Large intestine (tissue), 3 donors: Measurements from ENCODE around the gene SESN3. TPM values are rescaled to one million over a fixed set of nuclear protein-coding genes. Genes with fewer than 3 reads are reported as not detected.

ENCODE experiments used
- DNase-seq, 2 donors: peaks; one replicate each; pipeline versions ENCODE4 v3.0.0 to v3.0.0-alpha.2; 2013
- H3K27ac ChIP-seq: one replicate; pipeline ENCODE4 v1.5.1; 2013; ENCODE audit warnings: low read length
- H3K27me3 ChIP-seq: 2 replicates; pipeline ENCODE4 v1.6.1; 2013; ENCODE audit warnings: low read length; ENCODE audit not compliant: control insufficient read depth, insufficient read depth
- H3K36me3 ChIP-seq: 2 replicates; pipeline ENCODE4 v1.6.1; 2013; ENCODE audit warnings: low read length; ENCODE audit not compliant: control insufficient read depth, insufficient read depth
- H3K4me1 ChIP-seq: one replicate; pipeline ENCODE4 v1.6.1; 2013; ENCODE audit warnings: low read length; ENCODE audit not compliant: control insufficient read depth, insufficient read depth
- H3K4me3 ChIP-seq: one replicate; pipeline ENCODE4 v1.5.1; 2013; ENCODE audit warnings: low read length
- H3K9me3 ChIP-seq: one replicate; pipeline ENCODE4 v1.6.1; 2013; ENCODE audit warnings: mild to moderate bottlenecking, low read depth, low read length, moderate library complexity; ENCODE audit not compliant: control insufficient read depth
- WGBS: methylation state at CpG from one replicate; pipeline ENCODE4 v1.1.5; 2013; ENCODE audit warnings: low lambda C conversion rate; ENCODE audit not compliant: insufficient coverage; 5-methylcytosine and 5-hydroxymethylcytosine counted together
- polyA plus RNA-seq: library from polyadenylated mRNA; unstranded; fragments of 120-200 nt; gene quantifications from one replicate; pipeline ENCODE4 v1.2.1, GENCODE V29; 2013

Gene SESN3
- polyA plus RNA-seq, 1 donor, result 37.2 TPM

GRCh38 chr11:95121698-95122097, 109.3 kb downstream of the SESN3 start:
- no peaks in the 10 kb centered on the region for H3K36me3 ChIP-seq
- peaks cover 4% of the 10 kb centered on the region for H3K9me3 ChIP-seq
- no peak for DNase-seq
- H3K27ac ChIP-seq, result no peak overlapping the region
- no peaks in the 10 kb centered on the region for H3K4me1 ChIP-seq
- no peak overlapping the region for H3K4me3 ChIP-seq
- H3K27me3 ChIP-seq, result no peaks in the 10 kb centered on the region
- 88% methylated on average over 1 of the region's 1 CpG for WGBS

DNA sequence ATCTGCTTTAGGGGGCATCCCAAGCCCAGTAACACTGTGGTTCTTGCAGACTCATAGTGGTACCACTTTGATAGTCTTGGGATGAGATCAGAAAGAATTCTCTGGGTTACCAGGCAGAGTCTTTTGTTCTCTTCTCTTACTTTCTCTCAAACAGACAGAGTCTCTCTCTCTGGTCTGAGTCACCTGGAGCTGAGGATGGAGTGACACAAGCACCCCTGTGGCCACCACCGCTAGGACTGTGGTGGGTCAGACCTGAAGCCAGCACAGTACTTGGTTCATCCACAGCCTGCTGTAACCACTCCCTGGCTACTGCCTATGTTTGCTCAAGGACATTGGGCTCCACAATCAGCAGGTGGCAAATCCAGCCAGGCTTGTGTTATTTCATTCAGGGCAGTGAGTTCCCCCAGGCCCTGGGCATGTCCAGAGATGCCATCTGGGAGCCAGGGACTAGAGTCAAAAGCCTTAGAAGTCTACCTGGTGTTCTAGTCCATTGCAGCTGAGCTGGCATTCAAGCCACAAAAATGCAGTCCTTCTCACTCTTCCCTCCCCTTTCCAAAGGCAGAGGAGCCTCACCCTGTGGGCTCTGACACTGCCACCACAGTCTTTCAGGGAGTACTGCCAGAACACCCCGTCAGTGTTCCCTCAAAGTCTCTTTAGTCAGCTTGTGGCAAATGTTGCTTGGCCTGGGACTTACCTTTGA, 111.5 kb downstream of the SESN3 start:
- H3K36me3 ChIP-seq, result no peaks in the 10 kb centered on the region
- no peak for DNase-seq
- no CpG with 5 or more reads among the region's 2 CpGs for WGBS
- no peak overlapping the region for H3K27ac ChIP-seq
- no peaks in the 10 kb centered on the region for H3K27me3 ChIP-seq
- H3K4me3 ChIP-seq, result no peak overlapping the region
- peaks cover 4% of the 10 kb centered on the region for H3K9me3 ChIP-seq
- no peaks in the 10 kb centered on the region for H3K4me1 ChIP-seq

- peaks cover 4% of the 10 kb centered on the region for H3K9me3 ChIP-seq
- no CpG with 5 or more reads among the region's 1 CpG for WGBS
- H3K4me1 ChIP-seq, result no peaks in the 10 kb centered on the region
- no peaks in the 10 kb centered on the region for H3K36me3 ChIP-seq
- no peak overlapping the region for H3K4me3 ChIP-seq
- no peak overlapping the region for H3K27ac ChIP-seq
- DNase-seq, result no peak
- no peaks in the 10 kb centered on the region for H3K27me3 ChIP-seq
Measured at GRCh38 chr11:95115597-95115996, 115.4 kb downstream of the SESN3 start.

Other genes starting within 250 kb of the SESN3 start
- 0.19 TPM for gene KDM4E, start 205.9 kb downstream of the SESN3 start, polyA plus RNA-seq
- not detected for gene KDM4F, start 181.8 kb downstream of the SESN3 start, polyA plus RNA-seq
- 52.3 TPM for gene SRSF8, start 164.3 kb downstream of the SESN3 start, polyA plus RNA-seq
- 29.7 TPM for gene ENDOD1, start 141.4 kb downstream of the SESN3 start, polyA plus RNA-seq